Epithelial cell of esophagus (primary cell): ENCODE measurements around the gene OR2V1.

Experiments
- DNase-seq: peaks from one replicate; pipeline ENCODE4 v3.0.0; 2010; ENCODE audit warnings: low read depth
- H3K4me3 ChIP-seq: 2 replicates; pipeline ENCODE4 v1.5.1; 2011; ENCODE audit warnings: mild to moderate bottlenecking, low read length, control low read depth
- CTCF ChIP-seq: IDR thresholded peaks from 2 replicates; pipeline ENCODE4 v1.5.1; 2011; ENCODE audit warnings: low read depth, mild to moderate bottlenecking, low read length, control low read depth, inconsistent platforms; ENCODE audit not compliant: insufficient read depth; ENCODE audit errors: missing control alignments

OR2V1 gene

GRCh38 chr5:181170996-181171395 lies 40.0 kb upstream of the OR2V1 start:
- TF ChIP-seq CTCF = no peak
- no peak for DNase-seq
- no peak overlapping the region for H3K4me3 ChIP-seq

GRCh38 chr5:181170237-181170825 lies 39.4 kb upstream of the OR2V1 start:
- DNase-seq = no peak
- peak overlapping the region; percentile 19 for H3K4me3 ChIP-seq
- TF ChIP-seq CTCF = no peak

- peak; percentile 72 for DNase-seq
- peak overlapping the region; percentile 19 for H3K4me3 ChIP-seq
Measured at GRCh38 chr5:181169459-181170236, 38.7 kb upstream of the OR2V1 start.

GRCh38 chr5:181168595-181169118 lies 37.7 kb upstream of the OR2V1 start:
- no peak overlapping the region for H3K4me3 ChIP-seq
- DNase-seq = no peak

GRCh38 chr5:181167814-181168488 lies 37.0 kb upstream of the OR2V1 start:
- no peak overlapping the region for H3K4me3 ChIP-seq
- TF ChIP-seq CTCF = peak; percentile 37
- peak; percentile 31 for DNase-seq

More at GRCh38 chr5:181168595-181169118, 37.7 kb upstream of the OR2V1 start:
- no peak for TF ChIP-seq CTCF

- no peak for TF ChIP-seq CTCF
- no peak overlapping the region for H3K4me3 ChIP-seq
Measured at GRCh38 chr5:181166812-181167733, 36.1 kb upstream of the OR2V1 start.

More at GRCh38 chr5:181166812-181167733, 36.1 kb upstream of the OR2V1 start:
- DNase-seq = no peak
